ENCODE data around the gene PLA2G15.
A peak's percentile ranks its signal among the peaks of the same experiment; 100 is the strongest.

Gene PLA2G15

GRCh38 chr16:68265078-68265920 lies 20.1 kb downstream of the PLA2G15 start:
- in situ Hi-C loops (cut with MboI; ENCODE audit: low pct_unique_long_range_greater_than_20kb, low sequenced_read_pairs, unreplicated experiment): no loop called here
- TF ChIP-seq CTCF (IDR thresholded peaks at IDR 0.05; ENCODE audit: extremely low read depth, insufficient read depth, missing control alignments): no peak
- DNase-seq (ENCODE audit: low spot score): peak; percentile 67

DNA sequence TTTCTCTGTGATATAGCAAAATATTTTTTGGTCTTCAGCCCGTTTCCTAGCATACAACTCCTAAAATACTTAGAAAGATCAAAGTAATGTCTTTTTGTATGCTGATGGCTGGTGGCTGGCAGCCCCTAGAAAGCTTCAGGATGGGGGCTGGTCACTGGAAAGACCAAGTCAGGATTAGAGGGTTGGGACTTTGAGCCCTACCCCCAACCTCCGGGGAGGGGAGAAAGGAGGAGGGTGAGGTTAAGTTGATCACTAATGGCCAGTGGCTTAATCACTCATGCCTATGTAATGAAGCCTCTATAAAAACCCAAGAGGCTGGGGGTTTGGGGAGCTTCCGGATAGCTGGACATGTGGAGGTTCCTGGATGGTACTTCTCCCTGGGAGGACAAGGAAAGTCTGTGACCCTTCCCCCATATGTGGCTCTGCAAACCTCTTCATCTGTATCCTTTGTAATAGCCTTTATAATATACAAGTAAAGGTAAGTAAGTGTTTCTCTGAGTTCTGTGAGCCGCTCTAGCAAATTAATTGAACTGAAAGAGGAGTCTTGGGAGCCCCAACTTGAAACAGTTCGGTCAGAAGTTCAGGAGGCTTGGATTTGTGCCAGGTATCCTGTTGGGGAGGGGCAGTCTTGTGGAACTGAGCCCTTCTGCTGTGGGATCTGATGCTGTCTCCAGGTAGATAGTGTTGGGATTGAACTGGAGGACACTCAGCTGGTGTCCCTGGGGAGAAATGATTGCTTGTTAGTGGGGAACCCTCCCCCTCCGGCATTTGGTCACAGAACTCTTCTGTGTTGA lies 22.6 kb downstream of the PLA2G15 start:
- DNase-seq (ENCODE audit: low spot score): no peak
- TF ChIP-seq CTCF (IDR thresholded peaks at IDR 0.05; ENCODE audit: extremely low read depth, insufficient read depth, missing control alignments): no peak
- in situ Hi-C loops (cut with MboI; ENCODE audit: low pct_unique_long_range_greater_than_20kb, low sequenced_read_pairs, unreplicated experiment): no loop called here

- no peak for DNase-seq (ENCODE audit: low spot score)
- in situ Hi-C loops (cut with MboI; ENCODE audit: low pct_unique_long_range_greater_than_20kb, low sequenced_read_pairs, unreplicated experiment): no loop called here
- no peak for TF ChIP-seq CTCF (IDR thresholded peaks at IDR 0.05; ENCODE audit: extremely low read depth, insufficient read depth, missing control alignments)
Observed at GRCh38 chr16:68269793-68270192, 24.6 kb downstream of the PLA2G15 start.

- TF ChIP-seq CTCF (IDR thresholded peaks at IDR 0.05; ENCODE audit: extremely low read depth, insufficient read depth, missing control alignments): no peak
- DNase-seq (ENCODE audit: low spot score): no peak
- in situ Hi-C loops (cut with MboI; ENCODE audit: low pct_unique_long_range_greater_than_20kb, low sequenced_read_pairs, unreplicated experiment): no loop called here
Observed at GRCh38 chr16:68270353-68270752, 25.2 kb downstream of the PLA2G15 start.

DNA sequence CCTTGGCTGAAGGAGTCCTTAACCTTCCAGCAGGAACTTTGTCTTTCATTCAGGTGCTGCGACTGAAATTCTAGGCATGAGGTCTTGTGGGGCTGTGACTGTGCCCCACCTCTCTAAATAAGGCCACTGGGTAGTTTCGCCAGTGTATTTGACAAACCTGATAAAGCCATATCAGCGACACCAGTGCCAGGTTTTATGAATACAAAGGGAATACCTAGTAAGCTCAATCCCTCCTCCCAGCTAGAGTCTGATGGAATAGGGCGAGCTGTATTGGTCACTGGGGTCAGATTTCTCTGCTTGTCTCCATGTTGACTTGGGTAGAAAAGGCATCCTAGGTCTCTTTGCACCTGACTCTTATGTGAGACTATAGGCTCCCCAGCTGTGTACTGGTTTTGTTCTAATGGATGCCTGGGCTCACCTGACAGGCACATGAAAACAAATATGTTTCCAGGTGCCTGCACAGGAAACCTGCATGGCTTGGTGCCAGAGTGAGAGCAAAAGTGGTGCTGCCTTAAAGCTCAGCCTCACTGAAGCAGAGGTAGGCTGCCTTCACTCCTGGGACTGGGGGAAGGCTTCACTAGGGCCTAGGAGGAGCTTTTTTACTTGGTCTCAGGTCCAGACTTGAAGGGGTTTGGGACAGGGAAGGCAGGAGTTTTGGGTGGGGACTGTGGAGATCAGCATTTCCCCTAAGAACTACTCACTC lies 27.5 kb downstream of the PLA2G15 start:
- DNase-seq (ENCODE audit: low spot score): no peak
- TF ChIP-seq CTCF (IDR thresholded peaks at IDR 0.05; ENCODE audit: extremely low read depth, insufficient read depth, missing control alignments): no peak
- in situ Hi-C loops (cut with MboI; ENCODE audit: low pct_unique_long_range_greater_than_20kb, low sequenced_read_pairs, unreplicated experiment): no loop called here

GRCh38 chr16:68273459-68273858 lies 28.3 kb downstream of the PLA2G15 start:
- TF ChIP-seq CTCF (IDR thresholded peaks at IDR 0.05; ENCODE audit: extremely low read depth, insufficient read depth, missing control alignments): no peak
- DNase-seq (ENCODE audit: low spot score): no peak
- in situ Hi-C loops (cut with MboI; ENCODE audit: low pct_unique_long_range_greater_than_20kb, low sequenced_read_pairs, unreplicated experiment): no loop called here

All from GM13977 (cell line).